Measurements from ENCODE around the gene TBC1D3B.
"Not testable (repeated sequence)": the region's sequence is repeated elsewhere in the genome, so short reads cannot be mapped to it uniquely, and the experiment has no call there.

Gene TBC1D3B

DNA sequence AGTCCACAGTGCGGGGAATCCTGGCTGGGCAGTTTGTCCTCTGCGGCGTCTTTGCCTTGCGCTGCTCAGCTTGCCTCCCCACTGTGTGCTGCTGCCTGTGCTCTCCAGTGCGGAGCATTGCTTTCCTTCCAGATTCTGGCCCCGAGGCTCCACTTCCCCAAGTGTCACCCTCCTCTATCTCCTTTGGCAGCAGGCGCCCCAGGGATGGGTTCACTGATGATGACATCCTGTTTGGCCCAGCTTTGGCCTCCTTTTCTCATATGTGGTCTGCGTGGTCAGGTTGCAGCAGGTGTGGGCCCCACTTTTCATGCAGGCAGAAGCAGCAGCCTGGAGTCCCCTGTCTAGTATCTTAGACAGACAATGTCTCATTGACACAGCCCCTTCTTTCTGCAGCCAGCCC lies 25.1 kb upstream of the TBC1D3B start:
- intact Hi-C loops (cut with DNase I): not testable (repeated sequence)
- DNase-seq: peak in 1 of 10 donors; percentile 79

GRCh38 chr17:36201102-36201501 lies 24.7 kb upstream of the TBC1D3B start:
- DNase-seq; intact Hi-C loops (cut with DNase I): not testable (repeated sequence)

DNA sequence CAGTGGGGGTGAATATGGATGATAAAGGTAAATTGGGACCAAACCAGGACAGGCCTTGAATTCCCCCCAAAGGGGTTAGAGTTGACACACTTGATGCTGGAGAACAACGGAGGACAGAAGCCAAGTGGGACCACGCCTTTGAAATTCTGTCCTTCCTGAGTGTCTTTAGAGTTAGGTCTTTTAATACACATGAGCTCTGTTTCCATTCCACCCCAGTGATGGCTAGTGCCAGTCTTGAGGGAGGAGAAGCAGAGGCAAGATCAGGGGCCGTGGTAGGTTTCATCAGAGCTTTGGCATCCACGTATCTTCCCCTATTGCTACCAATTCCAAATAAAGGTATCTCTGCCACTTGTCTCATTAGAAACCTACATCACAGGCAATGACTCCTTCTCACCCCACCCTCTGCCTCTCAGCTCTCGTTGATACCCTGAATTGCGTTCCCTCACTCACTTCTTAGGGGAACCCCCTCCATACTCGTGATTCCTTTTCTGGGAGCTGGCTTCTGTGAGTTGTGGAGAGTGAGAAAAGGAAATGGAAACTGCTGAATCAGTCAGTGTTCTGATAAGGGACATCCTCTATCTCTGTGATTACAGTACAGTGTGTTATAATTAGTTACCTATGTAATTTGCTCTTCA lies 22.5 kb upstream of the TBC1D3B start:
- DNase-seq: no peak
- intact Hi-C loops (cut with DNase I): no loop called here

GRCh38 chr17:36197387-36197703 lies 20.9 kb upstream of the TBC1D3B start:
- DNase-seq: no peak
- intact Hi-C loops (cut with DNase I): no loop called here

GRCh38 chr17:36196131-36196486 lies 19.7 kb upstream of the TBC1D3B start:
- DNase-seq: no peak
- intact Hi-C loops (cut with DNase I): no loop called here

- peak in 1 of 10 donors; percentile 82 for DNase-seq
- intact Hi-C loops (cut with DNase I): no loop called here
Measured at GRCh38 chr17:36195434-36196130, 19.1 kb upstream of the TBC1D3B start.

- peak in 1 of 10 donors; percentile 75 for DNase-seq
- intact Hi-C loops (cut with DNase I): not testable (repeated sequence)
Measured at GRCh38 chr17:36194832-36195433, 18.5 kb upstream of the TBC1D3B start.

DNA sequence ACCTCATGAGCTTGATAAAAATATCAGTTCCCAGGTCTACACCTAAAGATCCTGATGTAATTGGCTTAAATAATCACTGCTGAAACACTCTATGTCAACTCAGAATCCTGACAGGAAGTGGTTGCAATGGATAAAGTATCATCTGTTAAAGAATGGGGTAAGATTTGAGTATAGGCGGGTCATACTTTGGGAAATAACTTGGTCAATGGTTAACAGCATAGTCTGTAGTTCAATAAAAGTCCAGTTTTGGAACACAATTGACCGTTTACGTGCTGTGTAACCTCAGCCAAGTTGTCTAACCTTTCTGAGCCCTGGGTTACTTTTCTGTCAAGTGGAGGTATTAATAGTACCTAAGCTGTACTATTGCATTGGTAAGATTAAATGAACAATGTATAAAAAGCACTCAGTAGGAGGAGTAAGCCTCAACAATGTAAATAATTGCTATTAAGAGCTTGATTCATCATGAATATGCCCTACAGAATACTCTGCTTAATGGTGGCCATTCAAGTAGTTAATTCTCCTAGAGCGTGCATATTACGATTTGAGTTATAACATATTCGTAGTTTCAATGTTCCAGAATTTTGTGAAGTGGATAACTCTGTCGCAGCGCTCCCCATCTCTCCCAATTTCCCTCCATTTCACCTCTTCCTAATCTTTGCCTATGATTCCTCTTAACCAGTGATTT lies 17.9 kb upstream of the TBC1D3B start:
- DNase-seq; intact Hi-C loops (cut with DNase I): not testable (repeated sequence)

DNA sequence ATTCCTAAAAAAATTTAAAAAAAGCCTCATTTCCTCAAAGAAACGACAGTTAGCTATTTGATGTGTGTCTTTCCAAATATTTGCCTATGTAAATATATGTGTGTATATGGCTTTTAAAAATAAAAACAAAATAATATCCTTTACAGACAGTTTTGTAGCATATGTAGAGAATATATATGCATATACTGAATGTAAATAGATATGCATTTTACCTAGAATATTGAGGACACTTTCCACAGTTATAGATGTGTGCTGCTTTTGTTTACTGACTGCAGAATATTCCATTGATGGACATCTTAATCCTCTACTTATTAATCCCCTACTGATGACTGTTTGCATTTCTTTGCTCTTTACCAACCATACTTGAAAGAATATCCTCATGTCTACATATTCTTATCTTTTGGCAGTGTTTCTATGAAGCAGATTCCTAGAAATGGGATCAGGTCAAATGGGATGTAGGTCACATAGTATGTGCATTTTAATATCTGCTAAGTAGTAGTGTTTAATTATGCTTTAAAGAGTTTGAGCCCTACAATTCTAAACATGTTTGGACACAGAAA lies 16.9 kb upstream of the TBC1D3B start:
- intact Hi-C loops (cut with DNase I): no loop called here
- DNase-seq: no peak

GRCh38 chr17:36190549-36191330 lies 14.3 kb upstream of the TBC1D3B start:
- peak in 2 of 10 donors; percentile 68 to 81 for DNase-seq

GRCh38 chr17:36189993-36190392 lies 13.6 kb upstream of the TBC1D3B start:
- DNase-seq; intact Hi-C loops (cut with DNase I): not testable (repeated sequence)

More at GRCh38 chr17:36190549-36191330, 14.3 kb upstream of the TBC1D3B start:
- intact Hi-C loops (cut with DNase I): not testable (repeated sequence)

GRCh38 chr17:36188891-36189306 lies 12.5 kb upstream of the TBC1D3B start:
- peak in 1 of 10 donors; percentile 82 for DNase-seq
- intact Hi-C loops (cut with DNase I): no loop called here

DNA sequence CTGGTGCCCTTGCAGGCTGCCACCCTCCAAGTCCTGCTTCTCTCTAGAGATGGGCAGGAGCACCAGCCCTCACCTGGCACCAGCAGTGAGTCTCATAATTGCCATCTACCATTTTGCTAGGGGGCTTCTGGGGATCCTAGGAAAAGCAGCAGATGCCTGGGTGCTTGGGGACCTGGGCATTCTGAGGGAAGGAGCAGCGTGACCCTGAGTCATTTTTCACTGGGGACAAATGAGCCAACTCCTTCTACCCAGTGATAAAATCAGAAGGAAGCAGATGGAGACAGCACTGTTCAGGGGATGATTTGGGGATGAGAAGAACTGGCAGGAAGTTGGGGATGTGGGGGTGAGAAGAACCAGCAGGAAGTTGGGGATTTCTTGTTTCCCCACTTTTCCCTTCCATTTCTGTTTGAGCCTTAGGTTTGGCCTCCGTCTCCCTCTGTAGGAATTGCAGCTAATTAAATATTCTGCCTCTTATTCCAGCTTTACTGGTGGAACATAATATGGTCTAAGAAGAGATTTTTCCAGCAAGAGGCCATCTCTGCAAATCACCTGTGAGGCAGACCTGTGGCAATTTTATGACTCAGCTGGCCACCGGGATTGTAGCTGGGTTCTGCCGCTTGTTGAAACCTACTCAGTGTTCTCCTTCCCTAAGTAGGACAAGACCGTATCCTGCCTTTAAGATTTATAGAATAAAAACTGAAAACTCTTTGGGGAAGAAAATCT lies 11.7 kb upstream of the TBC1D3B start:
- DNase-seq: peak in 1 of 10 donors; percentile 82
- intact Hi-C loops (cut with DNase I): not testable (repeated sequence)

GRCh38 chr17:36186810-36187763 lies 10.7 kb upstream of the TBC1D3B start:
- DNase-seq; intact Hi-C loops (cut with DNase I): not testable (repeated sequence)

DNA sequence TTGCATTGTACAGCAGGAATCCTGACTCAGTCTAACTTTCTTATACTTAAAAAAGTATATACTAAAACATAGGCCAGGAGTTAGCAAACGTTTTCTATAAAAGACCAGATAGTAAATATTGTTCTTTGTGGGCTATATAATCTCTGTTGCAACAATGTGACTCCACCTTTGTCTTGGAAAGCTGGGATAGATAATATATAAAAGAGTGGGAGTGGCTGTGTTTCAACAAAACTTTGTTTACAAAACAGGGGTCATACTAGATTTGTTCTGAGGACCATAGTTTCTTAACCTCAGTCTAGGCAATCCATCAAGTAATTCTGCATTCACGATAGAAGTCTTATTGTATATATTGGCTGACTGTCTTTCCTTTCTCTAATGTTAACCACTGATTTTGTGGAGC lies 9.0 kb upstream of the TBC1D3B start:
- DNase-seq: no peak
- intact Hi-C loops (cut with DNase I): no loop called here

DNA sequence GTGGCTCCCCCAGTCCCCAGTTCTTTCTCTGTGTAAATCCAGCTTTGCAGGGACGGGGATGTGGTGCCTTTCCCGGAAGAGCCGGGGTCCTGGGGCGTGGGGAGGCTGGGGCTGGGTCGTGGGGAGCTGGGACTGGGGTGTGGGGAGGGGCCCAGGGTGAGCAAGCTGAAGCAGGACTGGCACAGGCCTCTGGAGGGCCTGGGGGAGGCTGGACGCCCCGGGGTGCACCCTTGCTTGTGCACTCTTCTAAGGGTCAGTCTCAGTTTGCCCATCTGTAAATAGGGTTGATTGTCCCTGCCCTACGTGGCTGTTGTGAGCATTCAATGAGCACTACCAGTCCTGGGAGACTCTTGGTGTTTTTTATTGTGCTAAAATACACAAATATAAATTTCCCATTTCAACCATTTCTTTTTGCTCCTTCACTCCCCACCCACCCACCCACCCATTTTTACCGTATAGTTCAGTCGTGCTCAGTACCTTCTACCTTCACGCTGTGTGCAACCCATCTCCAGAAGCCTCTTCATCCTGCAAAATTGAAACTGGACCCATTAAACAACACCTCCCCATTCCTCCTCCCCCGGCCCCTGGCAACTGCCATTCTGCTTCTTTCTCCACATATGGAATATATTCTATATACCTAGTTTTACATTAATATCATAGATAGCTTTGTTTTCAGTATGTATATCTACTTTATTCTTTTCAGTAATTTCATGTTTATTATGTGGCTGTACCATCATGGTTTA lies 7.8 kb upstream of the TBC1D3B start:
- intact Hi-C loops (cut with DNase I): no loop called here

More for the DNA sequence above, 7.8 kb upstream of the TBC1D3B start:
- DNase-seq: no peak
